ENCODE results near the gene PSMF1. TPM values are rescaled to one million over a fixed set of nuclear protein-coding genes. Genes with fewer than 3 reads are reported as not detected.

Gene PSMF1
- total and polyA plus RNA-seq, 2 of the 13 experiments (the other 11 are each of a cell fraction or from before 2014, with no cell fraction given), result 82.5 to 86.0 TPM

DNA sequence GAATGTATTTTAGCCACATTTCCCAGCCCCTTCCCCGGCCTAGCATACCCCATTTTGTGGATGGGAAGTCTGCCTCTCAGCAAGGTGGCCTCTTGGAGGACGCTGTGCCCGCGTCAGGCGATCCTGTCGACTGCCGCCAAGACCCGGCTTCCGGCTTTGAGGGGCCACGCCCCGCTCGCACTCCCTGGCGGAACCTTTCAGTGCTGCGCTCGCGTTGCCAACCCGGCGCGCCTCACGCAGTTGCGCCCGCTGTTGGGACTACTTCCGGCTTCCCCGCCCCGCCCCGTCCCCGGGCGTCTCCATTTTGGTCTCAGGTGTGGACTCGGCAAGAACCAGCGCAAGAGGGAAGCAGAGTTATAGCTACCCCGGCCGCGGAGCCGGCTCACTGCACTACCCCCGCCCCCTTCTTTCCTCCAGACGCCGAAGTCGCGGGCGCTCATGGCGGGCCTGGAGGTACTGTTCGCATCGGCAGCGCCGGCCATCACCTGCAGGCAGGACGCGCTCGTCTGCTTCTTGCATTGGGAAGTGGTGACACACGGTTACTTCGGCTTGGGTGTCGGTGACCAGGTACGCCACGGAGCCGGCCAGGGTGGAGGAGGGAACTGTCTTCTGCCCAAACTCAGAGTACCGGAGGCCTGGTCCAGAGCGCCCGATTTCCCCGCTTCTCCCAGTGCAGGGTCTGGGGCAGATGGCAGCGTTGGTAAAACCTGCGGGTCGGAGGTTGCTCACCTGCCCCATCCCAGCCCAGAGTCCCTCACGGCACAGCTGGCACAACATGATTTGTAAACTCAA lies at the start of gene PSMF1 (continued):
- TF ChIP-seq RFX5 (IDR thresholded peaks at IDR 0.05; ENCODE audit: low read depth, low read length), result peak; percentile 69
- peak; percentile 97 for TF ChIP-seq ZNF557 (CRISPR knock-in tag; IDR thresholded peaks at IDR 0.05)
- TF ChIP-seq SNAPC2 (CRISPR knock-in tag; IDR thresholded peaks at IDR 0.05), result peak; percentile 97
- peak; percentile 98 for TF ChIP-seq ETV6 (CRISPR knock-in tag; conservative IDR thresholded peaks at IDR 0.05)
- TF ChIP-seq LRRFIP1 (CRISPR knock-in tag; conservative IDR thresholded peaks at IDR 0.05), result 0 out of 2 replicates have a peak, but pooled peaks have one; percentile 76
- peak; percentile 92 for TF ChIP-seq TFE3 (CRISPR knock-in tag; IDR thresholded peaks at IDR 0.05)
- peak; percentile 98 for TF ChIP-seq ZNF574 (CRISPR knock-in tag; IDR thresholded peaks at IDR 0.05)
- peak; percentile 78 for TF ChIP-seq ATF1 (CRISPR knock-in tag; IDR thresholded peaks at IDR 0.05)
- TF ChIP-seq ZNF263 (CRISPR knock-in tag; IDR thresholded peaks at IDR 0.05), result peak; percentile 71
- no peak; the same call in 1 of the 2 replicates for TF ChIP-seq DNMT3B (CRISPR knock-in tag; conservative IDR thresholded peaks at IDR 0.05)
- TF ChIP-seq ZNF660 (CRISPR knock-in tag; IDR thresholded peaks at IDR 0.05; ENCODE audit: borderline replicate concordance, low read depth), result peak; percentile 22; the same call in 1 of the 2 replicates
- TF ChIP-seq, protein P1, sequence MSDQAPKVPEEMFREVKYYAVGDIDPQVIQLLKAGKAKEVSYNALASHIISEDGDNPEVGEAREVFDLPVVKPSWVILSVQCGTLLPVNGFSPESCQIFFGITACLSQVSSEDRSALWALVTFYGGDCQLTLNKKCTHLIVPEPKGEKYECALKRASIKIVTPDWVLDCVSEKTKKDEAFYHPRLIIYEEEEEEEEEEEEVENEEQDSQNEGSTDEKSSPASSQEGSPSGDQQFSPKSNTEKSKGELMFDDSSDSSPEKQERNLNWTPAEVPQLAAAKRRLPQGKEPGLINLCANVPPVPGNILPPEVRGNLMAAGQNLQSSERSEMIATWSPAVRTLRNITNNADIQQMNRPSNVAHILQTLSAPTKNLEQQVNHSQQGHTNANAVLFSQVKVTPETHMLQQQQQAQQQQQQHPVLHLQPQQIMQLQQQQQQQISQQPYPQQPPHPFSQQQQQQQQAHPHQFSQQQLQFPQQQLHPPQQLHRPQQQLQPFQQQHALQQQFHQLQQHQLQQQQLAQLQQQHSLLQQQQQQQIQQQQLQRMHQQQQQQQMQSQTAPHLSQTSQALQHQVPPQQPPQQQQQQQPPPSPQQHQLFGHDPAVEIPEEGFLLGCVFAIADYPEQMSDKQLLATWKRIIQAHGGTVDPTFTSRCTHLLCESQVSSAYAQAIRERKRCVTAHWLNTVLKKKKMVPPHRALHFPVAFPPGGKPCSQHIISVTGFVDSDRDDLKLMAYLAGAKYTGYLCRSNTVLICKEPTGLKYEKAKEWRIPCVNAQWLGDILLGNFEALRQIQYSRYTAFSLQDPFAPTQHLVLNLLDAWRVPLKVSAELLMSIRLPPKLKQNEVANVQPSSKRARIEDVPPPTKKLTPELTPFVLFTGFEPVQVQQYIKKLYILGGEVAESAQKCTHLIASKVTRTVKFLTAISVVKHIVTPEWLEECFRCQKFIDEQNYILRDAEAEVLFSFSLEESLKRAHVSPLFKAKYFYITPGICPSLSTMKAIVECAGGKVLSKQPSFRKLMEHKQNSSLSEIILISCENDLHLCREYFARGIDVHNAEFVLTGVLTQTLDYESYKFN (CRISPR knock-in tag; conservative IDR thresholded peaks at IDR 0.05), result peak; percentile 85
- TF ChIP-seq RFXANK (CRISPR knock-in tag; IDR thresholded peaks at IDR 0.05), result peak; percentile 96
- TF ChIP-seq DPF2 (CRISPR knock-in tag; IDR thresholded peaks at IDR 0.05; ENCODE audit: borderline replicate concordance, low read depth), result no peak
- TF ChIP-seq SSRP1 (CRISPR knock-in tag; IDR thresholded peaks at IDR 0.05), result no peak; the same call in 1 of the 2 replicates
- TF ChIP-seq ISX (CRISPR knock-in tag; conservative IDR thresholded peaks at IDR 0.05), result peak; percentile 61; the same call in 1 of the 2 replicates
- TF ChIP-seq, protein P2, sequence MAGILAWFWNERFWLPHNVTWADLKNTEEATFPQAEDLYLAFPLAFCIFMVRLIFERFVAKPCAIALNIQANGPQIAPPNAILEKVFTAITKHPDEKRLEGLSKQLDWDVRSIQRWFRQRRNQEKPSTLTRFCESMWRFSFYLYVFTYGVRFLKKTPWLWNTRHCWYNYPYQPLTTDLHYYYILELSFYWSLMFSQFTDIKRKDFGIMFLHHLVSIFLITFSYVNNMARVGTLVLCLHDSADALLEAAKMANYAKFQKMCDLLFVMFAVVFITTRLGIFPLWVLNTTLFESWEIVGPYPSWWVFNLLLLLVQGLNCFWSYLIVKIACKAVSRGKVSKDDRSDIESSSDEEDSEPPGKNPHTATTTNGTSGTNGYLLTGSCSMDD (CRISPR knock-in tag; IDR thresholded peaks at IDR 0.05), result no peak; the same call in 1 of the 2 replicates
- no peak; the same call in 1 of the 2 replicates for TF ChIP-seq DDIT3 (CRISPR knock-in tag; IDR thresholded peaks at IDR 0.05)
